LNCaP clone FGC (cell line): ENCODE results near the gene SELENOF.
"Not testable (repeated sequence)": the region's sequence is repeated elsewhere in the genome, so short reads cannot be mapped to it uniquely, and the experiment has no call there.

Experiments used
- DNase-seq: peaks from one replicate; pipeline ENCODE4 v3.0.0-alpha.2; 2011; ENCODE audit warnings: low read depth
- H3K4me3 ChIP-seq: 2 replicates; pipeline ENCODE4 v1.5.1; 2011; ENCODE audit warnings: mild to moderate bottlenecking, low read depth, low read length, control low read depth
- TF ChIP-seq, protein P1 (sequence below): IDR thresholded peaks from 2 replicates; pipeline ENCODE4 v1.5.1; 2012; ENCODE audit warnings: mild to moderate bottlenecking; ENCODE audit not compliant: control insufficient read depth, insufficient read depth; ENCODE audit errors: extremely low read depth

The SELENOF gene

DNA sequence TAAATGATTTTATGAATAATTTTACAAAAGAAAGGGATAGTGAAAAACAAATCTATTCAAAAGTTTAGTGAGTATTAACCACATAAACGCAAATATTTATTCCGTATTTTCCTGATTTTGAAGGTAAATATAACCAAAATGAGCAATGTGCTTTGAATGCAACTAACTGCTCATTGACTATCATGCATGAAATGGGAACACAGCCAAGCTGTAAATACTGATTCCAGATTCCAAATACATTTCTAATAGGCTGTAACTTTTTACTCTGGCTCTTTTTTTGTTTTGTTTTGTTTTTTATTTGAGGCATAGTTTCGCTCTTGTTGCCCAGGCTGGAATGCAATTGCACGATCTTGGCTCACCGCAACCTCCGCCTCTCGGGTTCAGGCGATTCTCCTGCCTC lies 41.8 kb downstream of the SELENOF start:
- H3K4me3 ChIP-seq = no peak overlapping the region; the same call in 1 of the 2 replicates
- TF ChIP-seq, protein P1, sequence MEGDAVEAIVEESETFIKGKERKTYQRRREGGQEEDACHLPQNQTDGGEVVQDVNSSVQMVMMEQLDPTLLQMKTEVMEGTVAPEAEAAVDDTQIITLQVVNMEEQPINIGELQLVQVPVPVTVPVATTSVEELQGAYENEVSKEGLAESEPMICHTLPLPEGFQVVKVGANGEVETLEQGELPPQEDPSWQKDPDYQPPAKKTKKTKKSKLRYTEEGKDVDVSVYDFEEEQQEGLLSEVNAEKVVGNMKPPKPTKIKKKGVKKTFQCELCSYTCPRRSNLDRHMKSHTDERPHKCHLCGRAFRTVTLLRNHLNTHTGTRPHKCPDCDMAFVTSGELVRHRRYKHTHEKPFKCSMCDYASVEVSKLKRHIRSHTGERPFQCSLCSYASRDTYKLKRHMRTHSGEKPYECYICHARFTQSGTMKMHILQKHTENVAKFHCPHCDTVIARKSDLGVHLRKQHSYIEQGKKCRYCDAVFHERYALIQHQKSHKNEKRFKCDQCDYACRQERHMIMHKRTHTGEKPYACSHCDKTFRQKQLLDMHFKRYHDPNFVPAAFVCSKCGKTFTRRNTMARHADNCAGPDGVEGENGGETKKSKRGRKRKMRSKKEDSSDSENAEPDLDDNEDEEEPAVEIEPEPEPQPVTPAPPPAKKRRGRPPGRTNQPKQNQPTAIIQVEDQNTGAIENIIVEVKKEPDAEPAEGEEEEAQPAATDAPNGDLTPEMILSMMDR = no peak
- DNase-seq = peak; percentile 83

DNA sequence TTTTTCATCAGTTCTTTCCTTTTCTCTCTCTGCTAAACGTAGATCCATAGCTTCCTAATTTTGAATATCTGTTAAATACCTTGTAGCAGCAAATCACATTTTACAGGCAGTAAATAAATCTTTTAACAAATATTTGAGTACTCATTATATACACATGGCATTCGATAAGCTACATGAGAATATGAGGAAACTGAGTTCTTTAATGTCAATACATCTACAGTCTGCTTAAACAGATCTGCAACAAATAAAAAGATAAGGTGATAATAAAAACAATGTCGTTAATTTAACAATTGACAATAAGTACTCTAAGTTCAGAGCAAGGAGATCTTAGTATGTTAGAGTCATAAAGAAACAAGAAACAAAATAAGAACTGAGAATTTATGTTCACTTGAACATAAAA lies 42.9 kb downstream of the SELENOF start:
- H3K4me3 ChIP-seq = no peak overlapping the region; the same call in 1 of the 2 replicates
- TF ChIP-seq, protein P1 = no peak
- peak; percentile 91 for DNase-seq

DNA sequence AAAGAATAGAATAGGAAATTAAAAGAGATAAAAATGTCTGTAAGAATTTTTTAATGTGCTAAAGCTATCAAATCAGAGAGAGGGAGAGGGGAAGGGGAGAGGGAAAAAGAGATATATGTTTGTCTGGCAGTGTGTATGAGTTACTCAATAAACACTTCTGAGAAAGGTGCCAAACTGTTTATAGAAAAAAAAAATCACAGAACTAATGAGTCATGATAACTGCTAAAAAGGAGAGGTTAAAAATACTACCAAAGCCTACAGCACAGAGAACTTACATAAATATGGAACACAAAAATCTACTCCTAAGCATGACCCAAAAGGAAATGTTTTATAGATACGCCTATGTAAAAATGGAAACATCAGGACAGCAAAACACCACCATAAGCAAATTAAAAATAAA lies 45.4 kb downstream of the SELENOF start:
- no peak for DNase-seq
- TF ChIP-seq, protein P1 = no peak
- no peak overlapping the region for H3K4me3 ChIP-seq

DNA sequence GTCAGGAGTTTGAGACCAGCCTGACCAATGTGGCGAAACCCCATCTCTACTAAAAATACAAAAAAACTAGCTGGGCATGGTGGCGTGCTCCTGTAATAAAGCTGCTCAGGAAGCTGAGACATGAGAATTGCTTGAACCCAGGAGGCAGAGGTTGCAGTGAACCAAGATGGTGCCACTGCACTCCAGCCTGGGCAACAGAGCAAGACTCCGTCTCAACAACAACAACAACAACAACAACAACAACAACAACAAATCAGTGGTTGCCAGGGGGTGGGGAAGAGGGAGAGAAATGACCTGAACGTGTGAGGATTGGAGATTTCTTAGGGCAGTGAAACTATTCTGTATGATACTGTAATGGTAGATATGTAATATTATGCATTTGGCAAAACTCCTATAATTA lies 46.6 kb downstream of the SELENOF start:
- not testable (repeated sequence) for H3K4me3 ChIP-seq, DNase-seq

DNA sequence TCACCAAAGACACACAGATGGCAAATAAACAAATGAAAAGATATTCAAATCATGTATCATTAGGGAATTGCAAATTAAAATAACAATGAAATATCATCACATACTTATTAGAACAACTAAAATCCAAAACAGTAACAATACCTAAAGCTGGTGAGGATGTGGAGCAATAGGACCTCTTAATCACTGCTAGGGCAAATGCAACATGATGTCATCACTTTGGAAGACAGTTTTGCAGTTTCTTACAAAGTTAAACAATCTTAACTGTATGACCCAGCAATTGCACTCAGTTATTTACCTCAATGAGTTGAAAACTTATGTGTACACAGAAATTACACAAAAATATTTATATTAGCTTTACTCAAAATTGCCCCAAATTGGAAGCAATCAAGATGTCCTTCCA lies 47.3 kb downstream of the SELENOF start:
- no peak overlapping the region for H3K4me3 ChIP-seq
- DNase-seq = no peak
- TF ChIP-seq, protein P1 = no peak

DNA sequence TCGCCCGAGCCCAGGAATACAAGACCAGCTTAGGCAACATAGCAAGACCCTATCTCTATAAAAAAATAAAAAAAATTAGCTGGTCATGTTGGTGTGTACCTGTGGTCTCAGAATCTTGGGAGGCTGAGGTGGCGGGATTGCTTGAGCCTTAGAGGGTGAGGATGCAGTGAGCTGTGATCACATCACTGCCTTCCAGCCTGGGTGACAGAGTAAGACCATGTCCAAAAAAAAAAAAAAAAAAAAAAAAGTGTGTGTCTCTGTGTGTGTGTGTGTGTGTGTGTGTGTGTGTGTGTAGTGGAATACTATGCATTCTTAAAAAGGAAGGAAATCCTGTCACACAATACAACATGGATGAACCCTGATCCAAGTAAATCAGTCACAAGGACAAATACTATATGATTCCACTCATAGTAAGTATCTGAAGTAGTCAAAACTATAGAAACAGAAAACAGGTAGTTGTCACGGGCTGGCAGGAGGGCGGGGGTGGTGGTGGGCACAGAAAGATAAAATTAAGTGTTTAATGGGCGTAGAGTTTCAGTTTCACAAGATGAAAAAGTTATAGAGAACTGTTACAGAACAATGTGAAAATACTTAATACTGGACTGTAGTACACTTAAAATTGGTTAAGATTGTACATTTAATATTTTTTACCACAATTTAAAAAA lies 47.8 kb downstream of the SELENOF start:
- no peak for DNase-seq
- TF ChIP-seq, protein P1 = no peak
- no peak overlapping the region for H3K4me3 ChIP-seq

DNA sequence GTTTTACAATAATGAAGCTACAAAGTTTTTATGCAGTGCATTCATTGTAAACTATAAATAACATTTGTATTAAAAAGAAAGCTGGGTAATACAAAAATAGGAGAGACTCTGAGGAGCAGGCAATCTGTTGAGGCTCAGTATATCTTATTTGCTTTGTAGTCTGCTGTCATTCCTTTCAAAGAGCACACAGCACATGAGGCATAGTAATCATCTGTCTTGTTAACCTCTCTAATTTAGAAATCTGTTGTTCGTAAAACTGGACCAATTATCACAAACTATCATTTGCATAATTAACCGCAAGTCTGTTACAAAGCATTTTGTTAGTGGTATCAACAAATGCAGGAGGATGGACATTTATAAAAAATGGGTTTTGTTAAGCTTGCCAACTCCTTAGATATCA lies 51.0 kb downstream of the SELENOF start:
- no peak for DNase-seq
- H3K4me3 ChIP-seq = no peak overlapping the region
- TF ChIP-seq, protein P1 = no peak
